ENCODE measurements around the gene NFATC1. TPM values are rescaled to one million over a fixed set of nuclear protein-coding genes. Genes with fewer than 3 reads are reported as not detected.

NFATC1 gene
- total RNA-seq, 4 donors from 2014 or later: 5.3 to 19.1 (median 11.8) TPM

DNA sequence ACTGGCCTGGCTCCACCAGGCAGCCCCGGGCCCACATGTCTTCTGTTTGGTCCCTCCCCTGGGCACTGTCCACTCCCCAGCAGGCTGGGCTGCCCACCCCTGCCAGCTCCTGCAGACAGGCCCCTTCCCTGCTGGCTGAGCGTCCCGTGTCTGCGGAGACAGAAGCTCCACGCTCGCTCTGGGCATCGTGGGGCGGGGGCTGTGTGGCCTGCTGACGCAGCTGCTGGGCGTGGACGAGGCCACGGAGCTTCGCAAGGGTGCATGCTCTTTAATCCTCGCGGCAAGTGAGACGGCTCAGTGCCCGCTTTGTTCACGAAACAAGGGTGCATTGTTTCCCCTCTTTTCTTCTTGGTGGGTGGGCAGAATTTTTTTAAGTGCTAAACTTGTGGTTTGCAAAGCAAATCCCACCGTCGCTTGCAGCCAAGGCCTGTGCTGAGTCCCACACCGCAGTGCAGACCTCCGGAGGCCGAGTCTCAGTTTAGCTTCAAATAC, 151.1 kb downstream of the NFATC1 start:
- peaks cover 8% of the 10 kb centered on the region for H3K27me3 ChIP-seq
- no peak overlapping the region for H3K27ac ChIP-seq
- H3K4me3 ChIP-seq: no peak overlapping the region
- TF ChIP-seq, protein P1, sequence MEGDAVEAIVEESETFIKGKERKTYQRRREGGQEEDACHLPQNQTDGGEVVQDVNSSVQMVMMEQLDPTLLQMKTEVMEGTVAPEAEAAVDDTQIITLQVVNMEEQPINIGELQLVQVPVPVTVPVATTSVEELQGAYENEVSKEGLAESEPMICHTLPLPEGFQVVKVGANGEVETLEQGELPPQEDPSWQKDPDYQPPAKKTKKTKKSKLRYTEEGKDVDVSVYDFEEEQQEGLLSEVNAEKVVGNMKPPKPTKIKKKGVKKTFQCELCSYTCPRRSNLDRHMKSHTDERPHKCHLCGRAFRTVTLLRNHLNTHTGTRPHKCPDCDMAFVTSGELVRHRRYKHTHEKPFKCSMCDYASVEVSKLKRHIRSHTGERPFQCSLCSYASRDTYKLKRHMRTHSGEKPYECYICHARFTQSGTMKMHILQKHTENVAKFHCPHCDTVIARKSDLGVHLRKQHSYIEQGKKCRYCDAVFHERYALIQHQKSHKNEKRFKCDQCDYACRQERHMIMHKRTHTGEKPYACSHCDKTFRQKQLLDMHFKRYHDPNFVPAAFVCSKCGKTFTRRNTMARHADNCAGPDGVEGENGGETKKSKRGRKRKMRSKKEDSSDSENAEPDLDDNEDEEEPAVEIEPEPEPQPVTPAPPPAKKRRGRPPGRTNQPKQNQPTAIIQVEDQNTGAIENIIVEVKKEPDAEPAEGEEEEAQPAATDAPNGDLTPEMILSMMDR (IDR thresholded peaks at IDR 0.05): no peak
- no peak for TF ChIP-seq POLR2AphosphoS5 (IDR thresholded peaks at IDR 0.05)
- no peak for TF ChIP-seq POLR2A (IDR thresholded peaks at IDR 0.05)
- TF ChIP-seq EP300 (IDR thresholded peaks at IDR 0.05; ENCODE audit: low read depth): no peak
- WGBS, 2 donors (ENCODE audit: low coverage in 1 of 2): 77% methylated on average over 22 of the region's 23 CpGs; no CpG with 5 or more reads in 1 of the 2 donors
- intact Hi-C loops (cut with DNase I; ENCODE audit: low total_unique reads) (loop anchor here (1.0 kb wide), 1 partner anchor 87 kb away; no protein-coding TSS in a partner anchor), in situ Hi-C loops (cut with MboI; ENCODE audit: low pct_ligation_motif_present in 1 of 4, low pct_unique_long_range_greater_than_20kb in 1 of 4, low sequenced_read_pairs in 3 of 4) (no loop called here)
- DNase-seq: no peak
- no peaks in the 10 kb centered on the region for H3K36me3 ChIP-seq
- no peaks in the 10 kb centered on the region for H3K4me1 ChIP-seq
- no peaks in the 10 kb centered on the region for H3K9me3 ChIP-seq

DNA sequence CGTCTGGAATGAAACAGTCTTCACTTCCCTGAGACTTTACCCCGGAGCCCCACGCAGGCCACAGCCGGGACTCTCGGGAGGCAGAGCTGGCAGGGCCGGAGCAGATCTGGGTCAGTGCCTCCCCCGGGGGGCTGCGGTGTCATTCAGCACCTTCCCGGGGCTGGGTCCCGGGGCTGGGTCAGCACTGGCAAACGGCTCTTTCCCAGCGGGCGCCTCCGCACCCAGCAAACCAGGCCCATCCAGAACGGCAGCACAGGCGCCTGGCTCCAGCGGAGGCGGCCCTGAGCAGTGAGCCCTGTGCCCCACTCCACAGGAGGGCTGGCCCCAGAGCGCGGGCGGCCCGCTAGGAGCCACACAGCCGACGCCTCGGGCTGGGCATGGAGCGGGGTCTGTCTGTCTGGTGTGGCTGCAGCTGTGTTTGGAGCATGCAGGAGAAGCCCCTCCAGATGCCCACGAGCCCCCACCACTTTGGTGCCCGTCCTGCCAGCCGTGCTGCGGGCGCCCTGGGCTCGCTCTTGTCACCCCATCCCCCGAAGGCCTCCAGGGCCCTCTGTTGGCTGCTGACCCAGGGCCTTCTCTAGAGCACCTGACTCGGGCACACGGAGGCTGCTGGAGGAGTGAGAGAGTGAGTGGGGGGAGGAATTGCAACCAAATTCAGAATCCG, 151.8 kb downstream of the NFATC1 start:
- H3K27ac ChIP-seq: no peak overlapping the region

DNA sequence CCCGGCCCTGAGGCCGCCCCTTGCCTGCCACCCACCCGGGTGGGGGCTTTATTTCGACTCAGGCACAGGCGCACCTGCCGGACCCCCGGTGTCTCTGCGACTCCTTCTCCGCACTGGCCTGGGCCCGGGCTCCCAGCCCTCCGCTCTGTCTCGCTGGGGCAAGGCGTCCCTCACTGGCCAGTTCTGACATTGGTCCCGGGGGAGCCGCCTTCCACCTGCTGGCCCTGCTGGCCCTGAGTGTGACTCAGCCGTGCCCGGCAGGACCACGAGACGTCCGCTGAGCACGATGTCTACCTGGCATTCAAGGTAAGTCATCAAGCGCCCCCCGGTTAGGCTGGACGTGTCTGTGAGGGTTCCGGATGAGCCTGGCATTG, 152.3 kb downstream of the NFATC1 start:
- H3K27me3 ChIP-seq: peaks cover 8% of the 10 kb centered on the region
- in situ Hi-C loops (cut with MboI; ENCODE audit: low pct_ligation_motif_present in 1 of 4, low pct_unique_long_range_greater_than_20kb in 1 of 4, low sequenced_read_pairs in 3 of 4): no loop called here

More for the DNA sequence above, 151.8 kb downstream of the NFATC1 start:
- H3K4me3 ChIP-seq: no peak overlapping the region
- TF ChIP-seq, protein P1 (IDR thresholded peaks at IDR 0.05): no peak
- no peak for TF ChIP-seq EP300 (IDR thresholded peaks at IDR 0.05; ENCODE audit: low read depth)
- no peak for TF ChIP-seq POLR2AphosphoS5 (IDR thresholded peaks at IDR 0.05)
- no peak for TF ChIP-seq POLR2A (IDR thresholded peaks at IDR 0.05)
- H3K36me3 ChIP-seq: no peaks in the 10 kb centered on the region
- no peaks in the 10 kb centered on the region for H3K9me3 ChIP-seq
- 83% methylated on average over 32 of the region's 36 CpGs; no CpG with 5 or more reads in 1 of the 2 donors for WGBS, 2 donors (ENCODE audit: low coverage in 1 of 2)
- no peaks in the 10 kb centered on the region for H3K4me1 ChIP-seq
- no peak for DNase-seq
- in situ Hi-C loops (cut with MboI; ENCODE audit: low pct_ligation_motif_present in 1 of 4, low pct_unique_long_range_greater_than_20kb in 1 of 4, low sequenced_read_pairs in 3 of 4) (no loop called here), intact Hi-C loops (cut with DNase I; ENCODE audit: low total_unique reads) (no loop called here)
- peaks cover 8% of the 10 kb centered on the region for H3K27me3 ChIP-seq

DNA sequence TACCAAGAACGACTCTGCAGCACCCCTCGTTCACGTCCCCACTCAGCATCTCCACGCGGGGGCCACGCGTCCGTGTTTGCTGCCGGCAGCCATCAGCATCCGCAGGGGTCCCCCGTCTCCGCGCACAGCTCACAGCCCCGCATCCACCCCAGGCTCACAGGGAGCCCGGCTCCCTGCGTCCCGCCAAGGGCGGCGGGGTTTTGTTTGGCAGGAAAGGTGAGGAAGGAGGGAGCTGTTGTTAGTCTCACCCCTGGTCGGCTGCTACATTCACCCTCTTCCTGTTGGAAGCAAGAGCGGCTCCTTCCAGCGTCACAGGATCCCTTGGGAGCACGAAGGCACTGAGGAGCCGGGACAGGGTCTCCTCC, 152.9 kb downstream of the NFATC1 start:
- DNase-seq: no peak
- peaks cover 8% of the 10 kb centered on the region for H3K27me3 ChIP-seq
- no peaks in the 10 kb centered on the region for H3K9me3 ChIP-seq
- H3K4me1 ChIP-seq: no peaks in the 10 kb centered on the region
- intact Hi-C loops (cut with DNase I; ENCODE audit: low total_unique reads): no loop called here
- TF ChIP-seq EP300 (IDR thresholded peaks at IDR 0.05; ENCODE audit: low read depth) (no peak), POLR2AphosphoS5 (IDR thresholded peaks at IDR 0.05) (no peak), POLR2A (IDR thresholded peaks at IDR 0.05) (no peak)
- TF ChIP-seq, protein P1 (IDR thresholded peaks at IDR 0.05): no peak
- WGBS, 2 donors (ENCODE audit: low coverage in 1 of 2): 95% methylated on average over 24 of the region's 24 CpGs; no CpG with 5 or more reads in 1 of the 2 donors
- H3K4me3 ChIP-seq: no peak overlapping the region
- no peaks in the 10 kb centered on the region for H3K36me3 ChIP-seq
- in situ Hi-C loops (cut with MboI; ENCODE audit: low pct_ligation_motif_present in 1 of 4, low pct_unique_long_range_greater_than_20kb in 1 of 4, low sequenced_read_pairs in 3 of 4): no loop called here
- no peak overlapping the region for H3K27ac ChIP-seq

More for the DNA sequence above, 152.3 kb downstream of the NFATC1 start:
- WGBS, 2 donors (ENCODE audit: low coverage in 1 of 2): 93% methylated on average over 22 of the region's 25 CpGs; no CpG with 5 or more reads in 1 of the 2 donors
- no peak for TF ChIP-seq POLR2AphosphoS5 (IDR thresholded peaks at IDR 0.05)
- TF ChIP-seq EP300 (IDR thresholded peaks at IDR 0.05; ENCODE audit: low read depth): no peak
- Histone ChIP-seq H3K4me1 (no peaks in the 10 kb centered on the region), H3K4me3 (no peak overlapping the region), H3K36me3 (no peaks in the 10 kb centered on the region), H3K27ac (no peak overlapping the region), H3K9me3 (no peaks in the 10 kb centered on the region)
- no peak for DNase-seq
- intact Hi-C loops (cut with DNase I; ENCODE audit: low total_unique reads): no loop called here

Measured in transverse colon (tissue), 4 donors.